ENCODE data around the gene TVP23C. TPM values are rescaled to one million over a fixed set of nuclear protein-coding genes. Genes with fewer than 3 reads are reported as not detected.
A peak's percentile ranks its signal among the peaks of the same experiment; 100 is the strongest.

TVP23C gene
- total and polyA plus RNA-seq, 10 donors: 1.5 to 60.5 (median 22.9) TPM

DNA sequence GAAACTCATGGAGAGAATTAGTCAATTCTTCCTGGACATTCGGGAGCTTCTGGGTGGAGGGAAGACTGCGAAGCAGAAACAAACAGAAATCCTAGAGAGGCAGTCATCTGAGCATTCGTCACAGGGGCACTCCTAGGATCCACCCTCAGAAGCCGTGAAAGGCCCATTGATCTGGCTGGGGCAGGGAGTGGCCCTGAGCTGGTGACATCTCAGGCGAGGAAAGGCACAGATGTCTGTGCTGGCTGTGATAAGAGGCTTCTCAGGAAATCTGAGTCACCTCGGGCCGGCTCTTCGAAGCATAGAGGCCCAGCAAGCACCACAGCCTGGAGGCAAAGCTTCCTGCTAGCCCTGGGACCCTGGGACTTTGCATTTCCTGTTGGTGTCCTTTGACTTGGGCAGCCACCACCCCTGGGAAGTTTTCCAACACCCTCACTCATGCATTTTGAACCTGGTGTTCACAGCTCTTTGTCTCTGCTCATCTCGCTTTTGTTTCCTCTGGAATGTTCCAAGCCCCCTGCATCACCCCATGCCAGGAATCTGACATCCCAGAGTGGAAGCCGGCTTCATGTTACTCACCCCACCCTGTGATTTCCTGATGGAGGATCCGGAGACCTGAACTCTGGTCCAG lies 72.5 kb downstream of the TVP23C start:
- peaks cover 0 to 19% (median 0%) of the 10 kb centered on the region in 6 donors for H3K36me3 ChIP-seq
- WGBS, 5 donors: 26 to 46% (median 34%) methylated on average over 11 of the region's 11 CpGs
- H3K4me3 ChIP-seq: no peak overlapping the region
- TF ChIP-seq POLR2A (IDR thresholded peaks at IDR 0.05) (no peak), POLR2AphosphoS5 (IDR thresholded peaks at IDR 0.05) (peak; percentile 49 to 80 (median 77))
- TF ChIP-seq, protein P1, sequence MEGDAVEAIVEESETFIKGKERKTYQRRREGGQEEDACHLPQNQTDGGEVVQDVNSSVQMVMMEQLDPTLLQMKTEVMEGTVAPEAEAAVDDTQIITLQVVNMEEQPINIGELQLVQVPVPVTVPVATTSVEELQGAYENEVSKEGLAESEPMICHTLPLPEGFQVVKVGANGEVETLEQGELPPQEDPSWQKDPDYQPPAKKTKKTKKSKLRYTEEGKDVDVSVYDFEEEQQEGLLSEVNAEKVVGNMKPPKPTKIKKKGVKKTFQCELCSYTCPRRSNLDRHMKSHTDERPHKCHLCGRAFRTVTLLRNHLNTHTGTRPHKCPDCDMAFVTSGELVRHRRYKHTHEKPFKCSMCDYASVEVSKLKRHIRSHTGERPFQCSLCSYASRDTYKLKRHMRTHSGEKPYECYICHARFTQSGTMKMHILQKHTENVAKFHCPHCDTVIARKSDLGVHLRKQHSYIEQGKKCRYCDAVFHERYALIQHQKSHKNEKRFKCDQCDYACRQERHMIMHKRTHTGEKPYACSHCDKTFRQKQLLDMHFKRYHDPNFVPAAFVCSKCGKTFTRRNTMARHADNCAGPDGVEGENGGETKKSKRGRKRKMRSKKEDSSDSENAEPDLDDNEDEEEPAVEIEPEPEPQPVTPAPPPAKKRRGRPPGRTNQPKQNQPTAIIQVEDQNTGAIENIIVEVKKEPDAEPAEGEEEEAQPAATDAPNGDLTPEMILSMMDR (IDR thresholded peaks at IDR 0.05 in 8 of 11, conservative IDR thresholded peaks at IDR 0.05 in 3 of 11): no peak
- intact Hi-C loops (cut with DNase I; ENCODE audit: low total_unique reads): no loop called here
- H3K27ac ChIP-seq: peak overlapping the region in 7 of 8 donors; percentile 38 to 76 (median 54)
- peak; percentile 79 for DNase-seq
- H3K27me3 ChIP-seq (replicated peaks in 1 of 7): no peaks in the 10 kb centered on the region
- H3K4me1 ChIP-seq: peaks cover 0 to 14% (median 5%) of the 10 kb centered on the region in 6 donors
- H3K9me3 ChIP-seq: no peaks in the 10 kb centered on the region

DNA sequence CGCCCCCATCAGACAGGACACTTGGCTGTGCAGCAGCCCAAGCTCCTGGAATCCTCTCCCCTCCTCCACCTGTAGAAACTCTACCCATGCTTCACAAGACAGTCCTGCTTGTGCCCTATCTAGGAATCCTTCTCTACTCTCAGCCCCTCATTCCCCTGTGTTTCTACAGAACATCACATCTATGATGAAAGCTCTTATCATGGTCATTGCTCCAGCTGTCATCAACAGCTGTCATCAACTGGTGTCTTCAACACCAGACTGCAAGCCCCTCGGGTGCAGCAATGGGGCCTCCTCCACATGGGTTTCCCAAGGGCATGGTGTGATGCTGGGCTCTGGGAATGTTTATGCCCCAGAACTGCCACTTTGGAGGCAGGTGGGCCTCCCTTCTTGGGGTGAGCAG lies 74.7 kb downstream of the TVP23C start:
- peaks cover 0 to 21% (median under 1%) of the 10 kb centered on the region in 6 donors for H3K36me3 ChIP-seq
- H3K4me3 ChIP-seq: no peak overlapping the region
- peaks cover 0 to 14% (median 3%) of the 10 kb centered on the region in 6 donors for H3K4me1 ChIP-seq
- H3K9me3 ChIP-seq: no peaks in the 10 kb centered on the region
- H3K27me3 ChIP-seq (replicated peaks in 1 of 7): no peaks in the 10 kb centered on the region
- DNase-seq: no peak
- WGBS, 5 donors: 92 to 100% (median 97%) methylated on average over 2 of the region's 2 CpGs
- TF ChIP-seq POLR2A (IDR thresholded peaks at IDR 0.05) (no peak), POLR2AphosphoS5 (IDR thresholded peaks at IDR 0.05) (no peak)
- TF ChIP-seq, protein P1 (IDR thresholded peaks at IDR 0.05 in 8 of 11, conservative IDR thresholded peaks at IDR 0.05 in 3 of 11): no peak
- H3K27ac ChIP-seq: no peak overlapping the region
- intact Hi-C loops (cut with DNase I; ENCODE audit: low total_unique reads): no loop called here

DNA sequence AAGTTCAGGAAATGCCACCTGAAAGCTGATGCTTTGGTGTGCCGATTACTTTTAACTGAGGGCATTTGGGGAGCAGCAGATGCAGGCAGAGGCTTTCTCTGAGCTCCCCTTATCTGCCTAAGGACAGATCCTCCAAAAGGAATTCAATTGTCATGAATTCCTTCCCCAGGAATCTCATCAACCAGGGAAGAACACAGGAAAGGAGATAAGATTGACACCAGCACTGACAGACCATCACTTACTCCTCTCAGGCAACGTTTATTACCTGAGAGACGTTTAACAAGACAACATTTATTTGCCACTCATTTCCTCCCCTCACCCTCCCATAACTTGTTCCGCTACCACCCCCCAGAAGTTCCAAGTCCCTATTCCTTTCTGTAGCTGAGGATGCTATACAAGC lies 78.2 kb downstream of the TVP23C start:
- H3K27ac ChIP-seq: no peak overlapping the region
- no peaks in the 10 kb centered on the region for H3K27me3 ChIP-seq (replicated peaks in 1 of 7)
- TF ChIP-seq POLR2AphosphoS5 (IDR thresholded peaks at IDR 0.05) (no peak), POLR2A (IDR thresholded peaks at IDR 0.05) (no peak)
- TF ChIP-seq, protein P1 (IDR thresholded peaks at IDR 0.05 in 8 of 11, conservative IDR thresholded peaks at IDR 0.05 in 3 of 11): no peak
- no peak for DNase-seq
- intact Hi-C loops (cut with DNase I; ENCODE audit: low total_unique reads): no loop called here
- H3K4me1 ChIP-seq: peaks cover 0 to 5% (median under 1%) of the 10 kb centered on the region in 6 donors
- H3K4me3 ChIP-seq: no peak overlapping the region
- WGBS, 5 donors: 60 to 72% (median 65%) methylated on average over 4 of the region's 4 CpGs
- peaks cover 0 to 21% (median 3%) of the 10 kb centered on the region in 6 donors for H3K36me3 ChIP-seq
- H3K9me3 ChIP-seq: no peaks in the 10 kb centered on the region

DNA sequence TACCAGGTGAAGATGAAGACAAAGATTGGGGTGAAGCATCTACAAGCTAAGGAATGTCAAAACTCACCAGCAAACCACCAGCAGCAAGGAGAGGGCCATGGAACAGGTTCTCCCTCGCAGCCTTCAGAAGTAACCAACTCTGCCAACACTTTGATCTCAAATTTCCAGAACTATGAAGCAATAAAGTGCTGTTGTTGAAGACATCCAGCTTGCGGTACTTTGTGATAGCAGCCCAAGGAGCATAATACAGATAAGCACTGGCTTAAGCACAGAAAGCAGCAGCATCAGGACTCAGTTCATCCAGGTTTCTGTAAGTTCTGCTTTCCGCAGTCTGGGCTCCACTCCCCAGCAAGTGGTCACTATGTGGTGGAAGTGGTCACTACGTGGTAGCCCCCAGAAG lies 79.9 kb downstream of the TVP23C start:
- no peak overlapping the region for H3K27ac ChIP-seq
- 39 to 77% (median 70%) methylated on average over 4 of the region's 4 CpGs for WGBS, 5 donors
- DNase-seq: no peak

More for the DNA sequence above, 79.9 kb downstream of the TVP23C start:
- Histone ChIP-seq H3K27me3 (replicated peaks in 1 of 7) (no peaks in the 10 kb centered on the region), H3K9me3 (no peaks in the 10 kb centered on the region), H3K36me3 (peaks cover 0 to 21% (median 3%) of the 10 kb centered on the region in 6 donors), H3K4me1 (peaks cover 0 to 13% (median 6%) of the 10 kb centered on the region in 6 donors), H3K4me3 (no peak overlapping the region)
- intact Hi-C loops (cut with DNase I; ENCODE audit: low total_unique reads): no loop called here
- TF ChIP-seq POLR2A (IDR thresholded peaks at IDR 0.05): no peak
- TF ChIP-seq, protein P1 (IDR thresholded peaks at IDR 0.05 in 8 of 11, conservative IDR thresholded peaks at IDR 0.05 in 3 of 11): no peak
- no peak for TF ChIP-seq POLR2AphosphoS5 (IDR thresholded peaks at IDR 0.05)

Data from spleen (tissue), 11 donors.